GM10266 (cell line): ENCODE data around the gene GBF1.

Experiments
- DNase-seq: peaks from one replicate; pipeline ENCODE4 v3.0.0; 2012; ENCODE audit errors: extremely low spot score
- CTCF ChIP-seq: IDR thresholded peaks from 2 replicates; pipeline ENCODE4 v1.5.1; 2012; ENCODE audit warnings: mild to moderate bottlenecking, low read depth; ENCODE audit not compliant: control insufficient read depth, insufficient read depth; ENCODE audit errors: missing control alignments

GBF1 gene

GRCh38 chr10:102245082-102245931 is at the start of gene GBF1:
TSS of gene GBF1 (plus strand) at chr10:102245532. CDS start at chr10:102258939, 13,407 bp downstream.
- TF ChIP-seq CTCF: no peak
- DNase-seq: peak; percentile 97

- no peak for TF ChIP-seq CTCF
- DNase-seq: peak; percentile 61
Measured at GRCh38 chr10:102196893-102197292, 48.4 kb upstream of the GBF1 start.

- no peak for TF ChIP-seq CTCF
- DNase-seq: no peak
Measured at GRCh38 chr10:102198027-102198426, 47.3 kb upstream of the GBF1 start.

- no peak for TF ChIP-seq CTCF
- DNase-seq: peak; percentile 28
Measured at GRCh38 chr10:102200751-102201640, 44.3 kb upstream of the GBF1 start.

- peak; percentile 61 for DNase-seq
- TF ChIP-seq CTCF: no peak
Measured at GRCh38 chr10:102202386-102202785, 42.9 kb upstream of the GBF1 start.

- TF ChIP-seq CTCF: no peak
- no peak for DNase-seq
Measured at GRCh38 chr10:102208311-102209035, 36.9 kb upstream of the GBF1 start.
